OCI-LY7 (cell line): ENCODE data around the gene WWOX. TPM values are rescaled to one million over a fixed set of nuclear protein-coding genes. Genes with fewer than 3 reads are reported as not detected.

Experiments used
- BruUV-seq: library from RNA; stranded (reverse); fragments of 400-500 nt; replicated peaks from 2 replicates; lab custom pipeline; 2021; lab: Mats Ljungman, UMichigan
- CTCF ChIA-PET: fragments of 300-600 bp; sonication (Branson Sonifier 250); formaldehyde crosslinking; loops from one replicate; lab custom pipeline; 2022; ENCODE audit warnings: antibody characterized with exemption; ENCODE audit not compliant: unreplicated experiment; lab: Charles Lee
- POLR2A ChIA-PET: fragments of 300-600 bp; sonication (Branson Sonifier 250); formaldehyde crosslinking; loops from one replicate; lab custom pipeline; 2022; ENCODE audit warnings: antibody characterized with exemption; lab: Charles Lee
- DNase-seq: peaks from one replicate; pipeline ENCODE4 v3.0.0-alpha.2; 2015; ENCODE audit warnings: low spot score
- H2AFZ ChIP-seq: fragments of 200-600 bp; sonication (generic), shearing (Covaris generic); 2 replicates; pipeline ENCODE4 v1.6.1; 2014; ENCODE audit warnings: mild to moderate bottlenecking, antibody characterized with exemption, low read length, moderate library complexity
- H3K27ac ChIP-seq: fragments of 200-600 bp; sonication (generic); 2 replicates; pipeline ENCODE4 v1.5.1; 2014; ENCODE audit warnings: mixed run types, low read depth, mild to moderate bottlenecking, moderate library complexity, low read length, inconsistent platforms; ENCODE audit not compliant: poor library complexity, severe bottlenecking
- H3K36me3 ChIP-seq: fragments of 200-600 bp; sonication (generic); 2 replicates; pipeline ENCODE4 v1.6.1; 2014; ENCODE audit warnings: mild to moderate bottlenecking, antibody characterized with exemption, low read length, moderate library complexity, mixed read lengths; ENCODE audit not compliant: insufficient read depth
- H3K4me1 ChIP-seq: fragments of 200-600 bp; sonication (generic); 2 replicates; pipeline ENCODE4 v1.5.1; 2014; ENCODE audit warnings: mild to moderate bottlenecking, low read length; ENCODE audit not compliant: insufficient read depth, poor library complexity, severe bottlenecking
- H3K4me2 ChIP-seq: fragments of 200-600 bp; sonication (generic); 2 replicates; pipeline ENCODE4 v1.6.1; 2014; ENCODE audit warnings: mild to moderate bottlenecking, low read length
- H3K4me3 ChIP-seq: fragments of 200-600 bp; sonication (generic); 2 replicates; pipeline ENCODE4 v1.5.1; 2014; ENCODE audit warnings: mild to moderate bottlenecking, low read depth, low read length; ENCODE audit not compliant: poor library complexity, severe bottlenecking
- H3K79me2 ChIP-seq: fragments of 200-600 bp; sonication (generic); 2 replicates; pipeline ENCODE4 v1.6.1; 2016; ENCODE audit warnings: low read depth, mild to moderate bottlenecking, low read length, moderate library complexity, mixed read lengths; ENCODE audit not compliant: insufficient read depth
- H3K9me2 ChIP-seq: fragments of 200-600 bp; sonication (generic); 2 replicates; pipeline ENCODE4 v1.6.1; 2016; ENCODE audit warnings: mild to moderate bottlenecking, low read length, mixed read lengths; ENCODE audit not compliant: insufficient read depth
- H3K9me3 ChIP-seq: fragments of 200-600 bp; sonication (generic); 2 replicates; pipeline ENCODE4 v1.6.1; 2014; ENCODE audit warnings: mild to moderate bottlenecking, mixed run types, low read length, mixed read lengths
- H4K20me1 ChIP-seq: fragments of 200-600 bp; sonication (generic); 2 replicates; pipeline ENCODE4 v1.6.1; 2014; ENCODE audit warnings: mild to moderate bottlenecking, antibody characterized with exemption, low read length, moderate library complexity, mixed read lengths; ENCODE audit not compliant: insufficient read depth
- CTCF ChIP-seq: fragments of 200-600 bp; sonication (generic); conservative IDR thresholded peaks from 2 replicates; pipeline ENCODE4 v1.5.1; 2014; ENCODE audit warnings: mild to moderate bottlenecking, antibody characterized with exemption, low read length, moderate library complexity, mixed read lengths
- EZH2phosphoT487 ChIP-seq: fragments of 200-600 bp; sonication (generic); IDR thresholded peaks from 2 replicates; pipeline ENCODE4 v1.6.1; 2018; ENCODE audit warnings: low read depth, borderline replicate concordance, mild to moderate bottlenecking, mixed run types, antibody characterized with exemption, low read length, moderate library complexity, mixed read lengths
- intact Hi-C: fragments of 100-400 bp; cut with micrococcal nuclease; formaldehyde crosslinking; loops from one replicate; pipeline ENCODE4 v1.10.0; 2022; ENCODE audit not compliant: unreplicated experiment
- total RNA-seq, 2 experiments: library from RNA; depleted of rRNA in 1 of 2; stranded (reverse); fragments of >200 nt in 1 of 2; shearing (Covaris generic) in 1 of 2; gene quantifications; 2 replicates each; pipeline ENCODE4 v1.2.3, GENCODE V29; 2014 to 2022

WWOX gene
- total RNA-seq, 2 experiments from 2014 or later: 40.2 to 47.6 TPM

- no peak for DNase-seq
- Histone ChIP-seq H3K4me2 (no peak overlapping the region), H4K20me1 (no peaks in the 10 kb centered on the region), H3K36me3 (no peaks in the 10 kb centered on the region), H3K9me2 (no peaks in the 10 kb centered on the region), H3K4me1 (no peaks in the 10 kb centered on the region), H3K9me3 (no peaks in the 10 kb centered on the region), H2AFZ (no peak overlapping the region), H3K4me3 (no peak overlapping the region), H3K79me2 (no peaks in the 10 kb centered on the region), H3K27ac (no peak overlapping the region)
- TF ChIP-seq EZH2phosphoT487 (no peak), CTCF (no peak)
- CTCF ChIA-PET: no interaction called here
- intact Hi-C loops: no loop called here
- no TSS peak for BruUV-seq
- POLR2A ChIA-PET: interaction anchor here (0.8 to 1.4 kb wide), 2 partner anchors 24 to 199 kb away, joined by 3 read pairs; no protein-coding TSS in a partner anchor
Observed at GRCh38 chr16:78761427-78761826, 662.0 kb downstream of the WWOX start.

- Histone ChIP-seq H4K20me1 (no peaks in the 10 kb centered on the region), H3K9me3 (no peaks in the 10 kb centered on the region), H3K27ac (no peak overlapping the region), H2AFZ (no peak overlapping the region), H3K36me3 (no peaks in the 10 kb centered on the region), H3K4me2 (no peak overlapping the region), H3K4me1 (no peaks in the 10 kb centered on the region), H3K79me2 (no peaks in the 10 kb centered on the region), H3K9me2 (no peaks in the 10 kb centered on the region), H3K4me3 (no peak overlapping the region)
- TF ChIP-seq EZH2phosphoT487 (no peak), CTCF (no peak)
- CTCF ChIA-PET: no interaction called here
- no TSS peak for BruUV-seq
- intact Hi-C loops: no loop called here
- POLR2A ChIA-PET: no interaction called here
- DNase-seq: no peak
Observed at GRCh38 chr16:78762222-78762621, 662.8 kb downstream of the WWOX start.

GRCh38 chr16:78763821-78764440, 664.5 kb downstream of the WWOX start:
- CTCF ChIA-PET: no interaction called here
- H3K9me2 ChIP-seq: no peaks in the 10 kb centered on the region
- no peak overlapping the region for H3K27ac ChIP-seq
- no TSS peak for BruUV-seq
- H4K20me1 ChIP-seq: no peaks in the 10 kb centered on the region
- no peaks in the 10 kb centered on the region for H3K79me2 ChIP-seq
- H3K36me3 ChIP-seq: no peaks in the 10 kb centered on the region
- TF ChIP-seq EZH2phosphoT487: no peak
- no peaks in the 10 kb centered on the region for H3K9me3 ChIP-seq
- H3K4me1 ChIP-seq: no peaks in the 10 kb centered on the region
- intact Hi-C loops: no loop called here
- no peak overlapping the region for H2AFZ ChIP-seq
- no peak for DNase-seq
- POLR2A ChIA-PET: no interaction called here
- no peak overlapping the region for H3K4me3 ChIP-seq
- no peak overlapping the region for H3K4me2 ChIP-seq
